D721Med (cell line): ENCODE results near the gene SLC30A5.
A peak's percentile ranks its signal among the peaks of the same experiment; 100 is the strongest.

Experiments
- DNase-seq: peaks from one replicate; pipeline ENCODE4 v3.0.0; 2011; ENCODE audit warnings: low spot score; ENCODE audit not compliant: insufficient read length
- FAIRE-seq: peaks from 2 replicates; lab custom pipeline; 2011; peaks lifted over from hg19 to GRCh38; lab: Jason Lieb, UNC
- TF ChIP-seq, protein P1 (sequence below): IDR thresholded peaks from 2 replicates; pipeline ENCODE4 v1.5.1; 2012; ENCODE audit warnings: mild to moderate bottlenecking, control low read depth; ENCODE audit not compliant: insufficient read depth; ENCODE audit errors: missing control alignments

SLC30A5 gene

GRCh38 chr5:69148981-69149675 lies 55.3 kb downstream of the SLC30A5 start:
- no peak for FAIRE-seq
- TF ChIP-seq, protein P1, sequence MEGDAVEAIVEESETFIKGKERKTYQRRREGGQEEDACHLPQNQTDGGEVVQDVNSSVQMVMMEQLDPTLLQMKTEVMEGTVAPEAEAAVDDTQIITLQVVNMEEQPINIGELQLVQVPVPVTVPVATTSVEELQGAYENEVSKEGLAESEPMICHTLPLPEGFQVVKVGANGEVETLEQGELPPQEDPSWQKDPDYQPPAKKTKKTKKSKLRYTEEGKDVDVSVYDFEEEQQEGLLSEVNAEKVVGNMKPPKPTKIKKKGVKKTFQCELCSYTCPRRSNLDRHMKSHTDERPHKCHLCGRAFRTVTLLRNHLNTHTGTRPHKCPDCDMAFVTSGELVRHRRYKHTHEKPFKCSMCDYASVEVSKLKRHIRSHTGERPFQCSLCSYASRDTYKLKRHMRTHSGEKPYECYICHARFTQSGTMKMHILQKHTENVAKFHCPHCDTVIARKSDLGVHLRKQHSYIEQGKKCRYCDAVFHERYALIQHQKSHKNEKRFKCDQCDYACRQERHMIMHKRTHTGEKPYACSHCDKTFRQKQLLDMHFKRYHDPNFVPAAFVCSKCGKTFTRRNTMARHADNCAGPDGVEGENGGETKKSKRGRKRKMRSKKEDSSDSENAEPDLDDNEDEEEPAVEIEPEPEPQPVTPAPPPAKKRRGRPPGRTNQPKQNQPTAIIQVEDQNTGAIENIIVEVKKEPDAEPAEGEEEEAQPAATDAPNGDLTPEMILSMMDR = no peak
- no peak for DNase-seq

- TF ChIP-seq, protein P1 = no peak
- FAIRE-seq (no peak), DNase-seq (no peak)
Observed at GRCh38 chr5:69149676-69150010, 55.8 kb downstream of the SLC30A5 start.

- TF ChIP-seq, protein P1 = no peak
- DNase-seq (no peak), FAIRE-seq (no peak)
Observed at GRCh38 chr5:69152731-69153130, 58.9 kb downstream of the SLC30A5 start.

DNA sequence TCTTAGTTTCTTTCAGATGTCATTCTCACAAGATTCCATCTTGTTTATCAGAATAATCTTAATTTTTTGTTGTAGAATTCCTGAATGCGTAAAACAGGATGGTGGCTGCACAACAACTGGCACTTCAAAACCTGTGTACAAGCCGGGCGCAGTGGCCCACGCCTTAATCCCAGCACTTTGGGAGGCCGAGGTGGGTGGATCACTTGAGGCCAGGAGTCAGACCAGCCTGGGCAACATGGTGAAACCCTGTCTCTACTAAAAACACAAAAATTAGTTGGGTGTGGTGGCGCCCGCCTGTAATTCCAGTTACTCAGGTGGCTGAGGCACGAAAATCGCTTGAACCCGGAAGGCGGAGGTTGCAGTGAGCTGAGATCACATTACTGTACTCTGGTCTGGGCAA lies 62.6 kb downstream of the SLC30A5 start:
- FAIRE-seq (no peak), DNase-seq (no peak)
- TF ChIP-seq, protein P1 = no peak

DNA sequence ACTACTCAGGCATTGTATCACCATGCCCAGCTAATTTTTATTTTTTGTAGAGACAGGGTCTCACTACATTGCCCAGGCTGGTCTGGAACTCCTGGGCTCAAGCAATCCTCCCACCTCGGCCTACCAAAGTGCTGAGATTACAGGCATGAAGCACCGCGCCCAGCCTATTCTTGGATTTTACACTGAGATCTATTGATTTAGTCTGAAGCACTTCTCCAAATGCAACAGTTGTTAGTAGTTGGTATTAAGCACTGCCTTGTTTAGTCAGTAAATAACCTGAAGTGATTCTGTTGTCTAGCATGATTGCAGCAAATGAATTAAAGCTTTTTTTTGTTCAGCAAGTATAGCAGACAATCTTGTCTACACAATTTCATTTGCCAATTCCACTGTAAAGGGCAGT lies 64.2 kb downstream of the SLC30A5 start:
- no peak for FAIRE-seq
- TF ChIP-seq, protein P1 = no peak
- no peak for DNase-seq

DNA sequence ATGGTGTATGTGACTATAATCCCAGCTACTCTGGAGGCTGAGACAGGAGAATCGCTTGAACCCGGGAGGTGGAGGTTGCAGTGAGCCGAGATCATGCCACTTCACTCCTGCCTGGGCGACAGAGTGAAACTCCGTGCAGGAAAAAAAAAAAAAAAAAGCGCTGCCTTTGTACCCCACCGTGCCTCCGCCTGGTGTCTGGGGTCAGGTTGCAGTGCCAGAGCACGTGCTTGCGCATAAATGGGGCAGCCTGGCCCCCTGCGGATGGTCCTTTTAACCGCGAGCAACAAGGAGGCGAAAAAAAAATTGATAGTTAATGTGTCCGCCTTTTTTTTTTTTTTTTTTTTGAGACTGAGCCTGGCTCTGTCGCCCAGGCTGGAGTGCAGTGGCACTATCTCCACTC lies 66.8 kb downstream of the SLC30A5 start:
- TF ChIP-seq, protein P1 = no peak
- FAIRE-seq (no peak), DNase-seq (no peak)

DNA sequence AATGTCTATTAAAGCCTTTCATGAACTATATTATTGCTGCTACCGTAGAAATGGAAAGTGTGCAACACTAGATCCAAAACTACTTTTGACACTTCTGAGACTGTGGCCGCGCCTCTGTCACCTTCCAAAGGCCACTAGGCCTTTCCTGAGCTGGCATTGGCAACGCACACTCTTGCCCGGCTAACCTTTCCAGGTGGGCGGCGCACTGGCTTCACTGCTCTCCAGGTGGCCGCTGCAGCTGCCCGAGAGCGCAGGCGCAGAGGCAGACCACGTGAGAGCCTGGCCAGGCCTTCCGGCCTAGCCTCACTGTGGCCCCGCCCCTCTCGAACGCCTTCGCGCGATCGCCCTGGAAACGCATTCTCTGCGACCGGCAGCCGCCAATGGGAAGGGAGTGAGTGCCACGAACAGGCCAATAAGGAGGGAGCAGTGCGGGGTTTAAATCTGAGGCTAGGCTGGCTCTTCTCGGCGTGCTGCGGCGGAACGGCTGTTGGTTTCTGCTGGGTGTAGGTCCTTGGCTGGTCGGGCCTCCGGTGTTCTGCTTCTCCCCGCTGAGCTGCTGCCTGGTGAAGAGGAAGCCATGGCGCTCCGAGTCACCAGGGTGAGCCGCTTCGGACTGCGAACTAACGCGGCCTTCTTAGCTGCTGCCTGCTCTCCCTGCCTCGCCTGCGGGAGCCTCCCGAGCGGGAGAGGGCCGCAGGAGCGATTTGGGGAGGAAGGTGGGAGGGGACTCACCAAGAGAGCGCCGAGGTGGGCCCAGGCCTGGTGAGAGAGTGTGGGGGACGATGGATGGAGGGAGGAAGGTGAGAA lies 73.1 kb downstream of the SLC30A5 start, which contains the start of gene CCNB1:
TSS of gene CCNB1 (plus strand) at position 465 of the 807 bp plus-strand sequence. CDS start at position 578, 113 bp downstream.
- DNase-seq (peak; percentile 99), FAIRE-seq (no peak)
- TF ChIP-seq, protein P1 = no peak
